Gastroesophageal sphincter (tissue), 3 donors: ENCODE data around the gene VPS51.

Experiments used
- EP300 ChIP-seq: sonication (generic); formaldehyde crosslinking; IDR thresholded peaks from one replicate; pipeline ENCODE4 v1.6.1; 2017; ENCODE audit warnings: antibody characterized with exemption, mild to moderate bottlenecking
- POLR2A ChIP-seq, 2 donors: fragments of 450-650 bp; IDR thresholded peaks; one replicate each; pipeline ENCODE4 v1.6.1; 2017; ENCODE audit warnings: antibody characterized with exemption in 2 of 2, mild to moderate bottlenecking in 2 of 2, moderate library complexity in 1 of 2
- POLR2AphosphoS5 ChIP-seq: sonication (generic); formaldehyde crosslinking; IDR thresholded peaks from one replicate; pipeline ENCODE4 v1.6.1; 2017; ENCODE audit warnings: antibody characterized with exemption
- TF ChIP-seq, protein P1 (sequence below), 4 experiments: fragments of 200-600 bp in 2 of 4; fragments of 450-650 bp in 2 of 4; sonication (generic) in 1 of 4; IDR thresholded peaks; one replicate each; pipeline ENCODE4 v1.5.1; 2017 to 2019; ENCODE audit warnings: antibody characterized with exemption in 4 of 4, mild to moderate bottlenecking in 2 of 4, moderate library complexity in 2 of 4

DNA sequence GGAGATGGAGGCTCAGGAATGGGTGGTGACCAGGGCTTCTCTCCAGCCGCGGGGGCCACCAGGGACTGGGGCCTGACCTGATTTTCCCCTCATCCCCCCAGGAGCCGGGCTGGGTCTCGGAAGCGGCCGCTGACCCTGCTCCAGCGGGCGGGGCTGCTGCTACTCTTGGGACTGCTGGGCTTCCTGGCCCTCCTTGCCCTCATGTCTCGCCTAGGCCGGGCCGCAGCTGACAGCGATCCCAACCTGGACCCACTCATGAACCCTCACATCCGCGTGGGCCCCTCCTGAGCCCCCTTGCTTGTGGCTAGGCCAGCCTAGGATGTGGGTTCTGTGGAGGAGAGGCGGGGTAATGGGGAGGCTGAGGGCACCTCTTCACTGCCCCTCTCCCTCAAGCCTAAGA, 8.2 kb upstream of the VPS51 start:
- no peak for TF ChIP-seq POLR2A (IDR thresholded peaks at IDR 0.05)
- TF ChIP-seq, protein P1, sequence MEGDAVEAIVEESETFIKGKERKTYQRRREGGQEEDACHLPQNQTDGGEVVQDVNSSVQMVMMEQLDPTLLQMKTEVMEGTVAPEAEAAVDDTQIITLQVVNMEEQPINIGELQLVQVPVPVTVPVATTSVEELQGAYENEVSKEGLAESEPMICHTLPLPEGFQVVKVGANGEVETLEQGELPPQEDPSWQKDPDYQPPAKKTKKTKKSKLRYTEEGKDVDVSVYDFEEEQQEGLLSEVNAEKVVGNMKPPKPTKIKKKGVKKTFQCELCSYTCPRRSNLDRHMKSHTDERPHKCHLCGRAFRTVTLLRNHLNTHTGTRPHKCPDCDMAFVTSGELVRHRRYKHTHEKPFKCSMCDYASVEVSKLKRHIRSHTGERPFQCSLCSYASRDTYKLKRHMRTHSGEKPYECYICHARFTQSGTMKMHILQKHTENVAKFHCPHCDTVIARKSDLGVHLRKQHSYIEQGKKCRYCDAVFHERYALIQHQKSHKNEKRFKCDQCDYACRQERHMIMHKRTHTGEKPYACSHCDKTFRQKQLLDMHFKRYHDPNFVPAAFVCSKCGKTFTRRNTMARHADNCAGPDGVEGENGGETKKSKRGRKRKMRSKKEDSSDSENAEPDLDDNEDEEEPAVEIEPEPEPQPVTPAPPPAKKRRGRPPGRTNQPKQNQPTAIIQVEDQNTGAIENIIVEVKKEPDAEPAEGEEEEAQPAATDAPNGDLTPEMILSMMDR (IDR thresholded peaks at IDR 0.05), result no peak
- no peak for TF ChIP-seq EP300
- TF ChIP-seq POLR2AphosphoS5, result no peak
